Measurements from ENCODE around the gene CRY2.

GRCh38 chr11:45803971-45804760, 43.1 kb upstream of the CRY2 start:
- TF ChIP-seq CTCF (IDR thresholded peaks at IDR 0.05; ENCODE audit: low read depth, low read length, poor library complexity, severe bottlenecking) (no peak), EZH2phosphoT487 (IDR thresholded peaks at IDR 0.05; ENCODE audit: borderline replicate concordance, low read length) (no peak)
